ENCODE data around the gene SLAMF1.
A peak's percentile ranks its signal among the peaks of the same experiment; 100 is the strongest.

Gene SLAMF1

GRCh38 chr1:160608057-160608456 is 38.8 kb downstream of the SLAMF1 start:
- Histone ChIP-seq H2BK15ac (ENCODE audit: low read depth, poor library complexity, severe bottlenecking) (no peak overlapping the region), H2BK120ac (ENCODE audit: low read depth, low read length) (no peak overlapping the region), H3K27ac (ENCODE audit: low read length, poor library complexity, severe bottlenecking) (no peak overlapping the region), H3K27me3 (ENCODE audit: control insufficient read depth in 1 of 2, insufficient read depth in 1 of 2, low read length in 2 of 2) (peaks cover 36 to 49% of the 10 kb centered on the region in 2 experiments), H3K4me2 (ENCODE audit: low read length, poor library complexity, severe bottlenecking) (no peak overlapping the region), H3K4ac (ENCODE audit: low read depth in 1 of 2, low read length in 2 of 2) (no peak overlapping the region), H3K9me3 (ENCODE audit: control insufficient read depth, low read length) (no peaks in the 10 kb centered on the region), H2AK5ac (ENCODE audit: low read length, severe bottlenecking) (no peak overlapping the region), H3K4me1 (ENCODE audit: control insufficient read depth, insufficient read depth, low read depth, low read length) (peaks cover 4% of the 10 kb centered on the region), H3K79me1 (replicated peaks; ENCODE audit: low read length, poor library complexity, severe bottlenecking) (no peaks in the 10 kb centered on the region), H2BK12ac (ENCODE audit: low read length in 2 of 2) (no peak overlapping the region), H4K91ac (ENCODE audit: low read length) (no peak overlapping the region), H3K36me3 (ENCODE audit: control insufficient read depth in 1 of 2, insufficient read depth in 2 of 2, low read depth in 1 of 2, low read length in 2 of 2) (no peaks in the 10 kb centered on the region), H3K4me3 (ENCODE audit: insufficient read depth in 1 of 2, low read depth in 1 of 2, low read length in 2 of 2) (no peak overlapping the region), H3K9ac (ENCODE audit: low read length) (no peak overlapping the region), H4K8ac (ENCODE audit: low read length) (no peak overlapping the region), H2AFZ (ENCODE audit: low read depth, low read length) (no peak overlapping the region), H2BK5ac (ENCODE audit: low read depth, low read length, poor library complexity, severe bottlenecking) (no peak overlapping the region), H3K23ac (ENCODE audit: low read length in 2 of 2) (no peak overlapping the region), H3K14ac (ENCODE audit: low read length in 2 of 2) (no peak overlapping the region), H3K18ac (ENCODE audit: low read depth in 1 of 2, low read length in 2 of 2) (no peak overlapping the region)
- DNase-seq = no peak
- 74% methylated on average over 6 of the region's 6 CpGs for WGBS

- no peak overlapping the region for H3K23ac ChIP-seq (ENCODE audit: low read length in 2 of 2)
- peaks cover 4% of the 10 kb centered on the region for H3K4me1 ChIP-seq (ENCODE audit: control insufficient read depth, insufficient read depth, low read depth, low read length)
- H2BK15ac ChIP-seq (ENCODE audit: low read depth, poor library complexity, severe bottlenecking) = no peak overlapping the region
- H3K27me3 ChIP-seq (ENCODE audit: control insufficient read depth in 1 of 2, insufficient read depth in 1 of 2, low read length in 2 of 2) = peaks cover 32 to 45% of the 10 kb centered on the region in 2 experiments
- no peak overlapping the region for H4K91ac ChIP-seq (ENCODE audit: low read length)
- H4K8ac ChIP-seq (ENCODE audit: low read length) = no peak overlapping the region
- H3K14ac ChIP-seq (ENCODE audit: low read length in 2 of 2) = no peak overlapping the region
- no peak overlapping the region for H2AFZ ChIP-seq (ENCODE audit: low read depth, low read length)
- H3K4ac ChIP-seq (ENCODE audit: low read depth in 1 of 2, low read length in 2 of 2) = no peak overlapping the region
- no peaks in the 10 kb centered on the region for H3K36me3 ChIP-seq (ENCODE audit: control insufficient read depth in 1 of 2, insufficient read depth in 2 of 2, low read depth in 1 of 2, low read length in 2 of 2)
- DNase-seq = no peak
- no peaks in the 10 kb centered on the region for H3K9me3 ChIP-seq (ENCODE audit: control insufficient read depth, low read length)
- WGBS = no CpG with 5 or more reads among the region's 1 CpG
- H3K4me3 ChIP-seq (ENCODE audit: insufficient read depth in 1 of 2, low read depth in 1 of 2, low read length in 2 of 2) = no peak overlapping the region
- no peak overlapping the region for H2BK120ac ChIP-seq (ENCODE audit: low read depth, low read length)
- no peak overlapping the region for H2BK12ac ChIP-seq (ENCODE audit: low read length in 2 of 2)
- H3K4me2 ChIP-seq (ENCODE audit: low read length, poor library complexity, severe bottlenecking) = no peak overlapping the region
- H3K9ac ChIP-seq (ENCODE audit: low read length) = no peak overlapping the region
- H3K18ac ChIP-seq (ENCODE audit: low read depth in 1 of 2, low read length in 2 of 2) = no peak overlapping the region
- H2AK5ac ChIP-seq (ENCODE audit: low read length, severe bottlenecking) = no peak overlapping the region
- H3K79me1 ChIP-seq (replicated peaks; ENCODE audit: low read length, poor library complexity, severe bottlenecking) = no peaks in the 10 kb centered on the region
- no peak overlapping the region for H2BK5ac ChIP-seq (ENCODE audit: low read depth, low read length, poor library complexity, severe bottlenecking)
- H3K27ac ChIP-seq (ENCODE audit: low read length, poor library complexity, severe bottlenecking) = no peak overlapping the region
These were observed 39.2 kb downstream of the SLAMF1 start for GRCh38 chr1:160607672-160608032.

- Histone ChIP-seq H3K14ac (ENCODE audit: low read length in 2 of 2) (no peak overlapping the region), H3K4me1 (ENCODE audit: control insufficient read depth, insufficient read depth, low read depth, low read length) (peaks cover 4% of the 10 kb centered on the region), H3K4me3 (ENCODE audit: insufficient read depth in 1 of 2, low read depth in 1 of 2, low read length in 2 of 2) (no peak overlapping the region), H2AK5ac (ENCODE audit: low read length, severe bottlenecking) (no peak overlapping the region), H3K27me3 (ENCODE audit: control insufficient read depth in 1 of 2, insufficient read depth in 1 of 2, low read length in 2 of 2) (peaks cover 28 to 41% of the 10 kb centered on the region in 2 experiments), H3K9me3 (ENCODE audit: control insufficient read depth, low read length) (no peaks in the 10 kb centered on the region), H3K79me1 (replicated peaks; ENCODE audit: low read length, poor library complexity, severe bottlenecking) (no peaks in the 10 kb centered on the region), H2BK5ac (ENCODE audit: low read depth, low read length, poor library complexity, severe bottlenecking) (no peak overlapping the region), H4K8ac (ENCODE audit: low read length) (no peak overlapping the region), H3K4ac (ENCODE audit: low read depth in 1 of 2, low read length in 2 of 2) (no peak overlapping the region), H3K9ac (ENCODE audit: low read length) (no peak overlapping the region), H3K36me3 (ENCODE audit: control insufficient read depth in 1 of 2, insufficient read depth in 2 of 2, low read depth in 1 of 2, low read length in 2 of 2) (no peaks in the 10 kb centered on the region), H3K4me2 (ENCODE audit: low read length, poor library complexity, severe bottlenecking) (no peak overlapping the region), H2BK12ac (ENCODE audit: low read length in 2 of 2) (no peak overlapping the region), H2BK120ac (ENCODE audit: low read depth, low read length) (no peak overlapping the region), H2AFZ (ENCODE audit: low read depth, low read length) (no peak overlapping the region), H3K18ac (ENCODE audit: low read depth in 1 of 2, low read length in 2 of 2) (no peak overlapping the region), H4K91ac (ENCODE audit: low read length) (no peak overlapping the region), H3K27ac (ENCODE audit: low read length, poor library complexity, severe bottlenecking) (no peak overlapping the region), H3K23ac (ENCODE audit: low read length in 2 of 2) (no peak overlapping the region), H2BK15ac (ENCODE audit: low read depth, poor library complexity, severe bottlenecking) (no peak overlapping the region)
- 48% methylated on average over 2 of the region's 3 CpGs for WGBS
- DNase-seq = peak; percentile 84
These were observed 39.7 kb downstream of the SLAMF1 start for GRCh38 chr1:160607011-160607671.

- H3K14ac ChIP-seq (ENCODE audit: low read length in 2 of 2) = no peak overlapping the region
- H3K36me3 ChIP-seq (ENCODE audit: control insufficient read depth in 1 of 2, insufficient read depth in 2 of 2, low read depth in 1 of 2, low read length in 2 of 2) = no peaks in the 10 kb centered on the region
- H3K4me2 ChIP-seq (ENCODE audit: low read length, poor library complexity, severe bottlenecking) = peak overlapping the region; percentile 17
- no peaks in the 10 kb centered on the region for H3K79me1 ChIP-seq (replicated peaks; ENCODE audit: low read length, poor library complexity, severe bottlenecking)
- no peak overlapping the region for H2AK5ac ChIP-seq (ENCODE audit: low read length, severe bottlenecking)
- H2BK5ac ChIP-seq (ENCODE audit: low read depth, low read length, poor library complexity, severe bottlenecking) = no peak overlapping the region
- H3K9me3 ChIP-seq (ENCODE audit: control insufficient read depth, low read length) = no peaks in the 10 kb centered on the region
- no peak overlapping the region for H3K27ac ChIP-seq (ENCODE audit: low read length, poor library complexity, severe bottlenecking)
- H2BK120ac ChIP-seq (ENCODE audit: low read depth, low read length) = no peak overlapping the region
- no peak overlapping the region for H3K4me3 ChIP-seq (ENCODE audit: insufficient read depth in 1 of 2, low read depth in 1 of 2, low read length in 2 of 2)
- no peak overlapping the region for H3K4ac ChIP-seq (ENCODE audit: low read depth in 1 of 2, low read length in 2 of 2)
- H3K23ac ChIP-seq (ENCODE audit: low read length in 2 of 2) = no peak overlapping the region
- no peak overlapping the region for H3K18ac ChIP-seq (ENCODE audit: low read depth in 1 of 2, low read length in 2 of 2)
- peaks cover 4% of the 10 kb centered on the region for H3K4me1 ChIP-seq (ENCODE audit: control insufficient read depth, insufficient read depth, low read depth, low read length)
- H2BK15ac ChIP-seq (ENCODE audit: low read depth, poor library complexity, severe bottlenecking) = no peak overlapping the region
- no peak overlapping the region for H2BK12ac ChIP-seq (ENCODE audit: low read length in 2 of 2)
- no peak overlapping the region for H4K8ac ChIP-seq (ENCODE audit: low read length)
- whole genome bisulfite sequencing = 88% methylated on average over 1 of the region's 1 CpG
- H4K91ac ChIP-seq (ENCODE audit: low read length) = no peak overlapping the region
- no peak overlapping the region for H3K9ac ChIP-seq (ENCODE audit: low read length)
- DNase-seq = no peak
- H2AFZ ChIP-seq (ENCODE audit: low read depth, low read length) = no peak overlapping the region
- peaks cover 25 to 38% of the 10 kb centered on the region in 2 experiments for H3K27me3 ChIP-seq (ENCODE audit: control insufficient read depth in 1 of 2, insufficient read depth in 1 of 2, low read length in 2 of 2)
These were observed 40.2 kb downstream of the SLAMF1 start for GRCh38 chr1:160606611-160607010.

All from mesenchymal stem cell (in vitro differentiated cells and primary cell).